Measurements from ENCODE around the gene RIPK1. TPM values are rescaled to one million over a fixed set of nuclear protein-coding genes. Genes with fewer than 3 reads are reported as not detected.

The RIPK1 gene
- total RNA-seq, 1 donor from 2014 or later, result 4.9 TPM

DNA sequence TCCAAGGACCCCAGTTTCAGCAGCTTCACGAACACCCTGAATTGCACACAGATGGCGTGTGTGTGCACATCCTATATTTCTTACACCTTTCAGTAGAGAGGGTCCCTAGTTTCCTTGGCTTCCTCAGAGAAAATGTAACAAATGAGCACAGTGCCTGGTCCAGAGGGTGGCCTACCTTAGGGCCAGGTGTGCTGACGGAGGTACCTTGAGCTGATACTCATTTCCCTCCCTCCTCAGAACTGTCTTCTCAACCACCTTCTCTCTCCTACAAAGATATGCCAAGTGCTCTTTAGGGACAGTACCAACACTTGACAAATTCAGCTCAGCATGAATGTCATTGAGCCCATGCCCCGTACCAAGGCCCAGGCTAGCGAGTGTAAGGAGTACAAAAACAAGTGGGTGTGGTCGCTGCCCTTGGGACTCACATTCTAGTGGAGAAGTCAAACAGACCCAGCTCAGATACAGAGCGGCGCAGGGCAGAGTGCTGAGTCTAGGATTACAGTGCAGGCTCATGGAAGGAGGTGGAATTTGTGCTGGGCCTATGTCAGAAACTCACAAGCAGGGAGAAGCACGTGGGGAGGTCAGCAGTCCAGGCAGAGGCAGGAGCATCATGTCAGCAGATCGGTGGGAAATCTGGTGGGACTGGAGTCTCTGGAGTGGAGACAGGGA lies 40.6 kb downstream of the RIPK1 start:
- H3K9me3 ChIP-seq (ENCODE audit: low read depth), result no peaks in the 10 kb centered on the region
- DNase-seq (ENCODE audit: low spot score), result no peak
- H3K27ac ChIP-seq, result no peak overlapping the region
- H3K9ac ChIP-seq, result no peak overlapping the region
- no peak overlapping the region for H3K4me3 ChIP-seq
- no peaks in the 10 kb centered on the region for H4K20me1 ChIP-seq (ENCODE audit: low read depth)
- H3K79me2 ChIP-seq (ENCODE audit: low read depth), result no peaks in the 10 kb centered on the region
- TF ChIP-seq EZH2phosphoT487 (IDR thresholded peaks at IDR 0.05) (no peak), EZH2 (IDR thresholded peaks at IDR 0.05) (no peak)
- TF ChIP-seq, protein P1, sequence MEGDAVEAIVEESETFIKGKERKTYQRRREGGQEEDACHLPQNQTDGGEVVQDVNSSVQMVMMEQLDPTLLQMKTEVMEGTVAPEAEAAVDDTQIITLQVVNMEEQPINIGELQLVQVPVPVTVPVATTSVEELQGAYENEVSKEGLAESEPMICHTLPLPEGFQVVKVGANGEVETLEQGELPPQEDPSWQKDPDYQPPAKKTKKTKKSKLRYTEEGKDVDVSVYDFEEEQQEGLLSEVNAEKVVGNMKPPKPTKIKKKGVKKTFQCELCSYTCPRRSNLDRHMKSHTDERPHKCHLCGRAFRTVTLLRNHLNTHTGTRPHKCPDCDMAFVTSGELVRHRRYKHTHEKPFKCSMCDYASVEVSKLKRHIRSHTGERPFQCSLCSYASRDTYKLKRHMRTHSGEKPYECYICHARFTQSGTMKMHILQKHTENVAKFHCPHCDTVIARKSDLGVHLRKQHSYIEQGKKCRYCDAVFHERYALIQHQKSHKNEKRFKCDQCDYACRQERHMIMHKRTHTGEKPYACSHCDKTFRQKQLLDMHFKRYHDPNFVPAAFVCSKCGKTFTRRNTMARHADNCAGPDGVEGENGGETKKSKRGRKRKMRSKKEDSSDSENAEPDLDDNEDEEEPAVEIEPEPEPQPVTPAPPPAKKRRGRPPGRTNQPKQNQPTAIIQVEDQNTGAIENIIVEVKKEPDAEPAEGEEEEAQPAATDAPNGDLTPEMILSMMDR (IDR thresholded peaks at IDR 0.05), result no peak
- no peaks in the 10 kb centered on the region for H3K4me1 ChIP-seq
- H3K9me3 Mint-ChIP-seq, result no peaks in the 10 kb centered on the region
- H3K4me3 Mint-ChIP-seq, result no peak overlapping the region
- peaks cover 26% of the 10 kb centered on the region for H3K36me3 Mint-ChIP-seq
- H3K27me3 ChIP-seq, result no peaks in the 10 kb centered on the region
- H3K36me3 ChIP-seq, result no peaks in the 10 kb centered on the region
- H2AFZ ChIP-seq (replicated peaks), result no peak overlapping the region
- no peak overlapping the region for H3K4me2 ChIP-seq
- H3K4me1 Mint-ChIP-seq, result no peaks in the 10 kb centered on the region
- H3F3A ChIP-seq (ENCODE audit: low read depth), result no peaks in the 10 kb centered on the region
- no peaks in the 10 kb centered on the region for H3K27me3 Mint-ChIP-seq (ENCODE audit: insufficient read depth, low read depth)
- no peak overlapping the region for H3K27ac Mint-ChIP-seq

DNA sequence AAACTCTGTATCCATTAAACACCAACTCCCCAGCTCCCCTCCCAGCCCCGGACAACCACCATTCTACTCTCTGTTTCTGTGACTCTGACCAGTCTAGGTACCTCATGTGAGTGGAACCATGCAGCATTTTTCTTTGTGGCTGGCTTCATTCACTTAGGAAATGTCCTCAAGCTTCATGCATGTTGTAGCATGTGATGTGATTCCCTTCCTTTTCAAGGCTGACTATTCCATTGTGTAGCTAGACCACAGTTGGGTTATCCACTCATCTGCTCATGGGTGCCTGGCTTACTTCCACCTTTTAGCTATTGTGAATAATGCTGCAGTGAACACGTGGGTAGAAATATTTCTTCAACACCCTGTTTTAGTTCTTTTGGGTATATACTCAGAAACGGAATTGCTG lies 41.5 kb downstream of the RIPK1 start:
- Mint-ChIP-seq H3K27me3 (ENCODE audit: insufficient read depth, low read depth) (peaks cover under 1% of the 10 kb centered on the region), H3K27ac (no peak overlapping the region), H3K9me3 (no peaks in the 10 kb centered on the region), H3K4me1 (no peaks in the 10 kb centered on the region), H3K36me3 (peaks cover 19% of the 10 kb centered on the region), H3K4me3 (no peak overlapping the region)
- Histone ChIP-seq H3K4me2 (no peak overlapping the region), H3K9me3 (ENCODE audit: low read depth) (no peaks in the 10 kb centered on the region), H3K9ac (no peak overlapping the region), H4K20me1 (ENCODE audit: low read depth) (no peaks in the 10 kb centered on the region), H3K79me2 (ENCODE audit: low read depth) (no peaks in the 10 kb centered on the region), H3K27me3 (no peaks in the 10 kb centered on the region), H2AFZ (replicated peaks) (no peak overlapping the region), H3K27ac (no peak overlapping the region), H3F3A (ENCODE audit: low read depth) (no peaks in the 10 kb centered on the region), H3K36me3 (no peaks in the 10 kb centered on the region), H3K4me3 (no peak overlapping the region), H3K4me1 (no peaks in the 10 kb centered on the region)
- no peak for DNase-seq (ENCODE audit: low spot score)
- TF ChIP-seq EZH2phosphoT487 (IDR thresholded peaks at IDR 0.05) (no peak), EZH2 (IDR thresholded peaks at IDR 0.05) (no peak)
- TF ChIP-seq, protein P1 (IDR thresholded peaks at IDR 0.05), result no peak

DNA sequence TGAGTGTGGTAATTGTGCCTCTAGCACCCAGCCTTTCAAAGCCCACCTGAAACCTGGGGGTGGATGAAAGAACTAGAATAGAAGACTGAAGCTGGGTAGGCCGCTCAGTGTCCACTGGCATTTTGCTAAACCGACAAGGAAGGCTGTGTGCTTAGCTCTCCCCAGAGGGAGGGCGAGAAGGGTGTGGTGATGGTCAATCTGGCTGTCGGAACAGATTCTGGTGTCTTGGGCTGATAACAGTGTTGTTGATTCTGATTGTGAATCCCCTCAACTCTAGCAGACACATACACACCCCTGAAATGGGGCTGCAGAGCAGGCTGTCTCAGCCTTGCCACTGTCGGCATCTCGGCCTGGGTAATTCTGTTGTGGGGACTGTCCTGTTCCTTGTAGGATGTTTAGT lies 46.1 kb downstream of the RIPK1 start:
- no peaks in the 10 kb centered on the region for H4K20me1 ChIP-seq (ENCODE audit: low read depth)
- no peak for TF ChIP-seq EZH2 (IDR thresholded peaks at IDR 0.05)
- no peak for TF ChIP-seq EZH2phosphoT487 (IDR thresholded peaks at IDR 0.05)
- TF ChIP-seq, protein P1 (IDR thresholded peaks at IDR 0.05), result no peak

More for the DNA sequence above, 46.1 kb downstream of the RIPK1 start:
- Histone ChIP-seq H3K36me3 (no peaks in the 10 kb centered on the region), H3K4me2 (no peak overlapping the region), H3K4me3 (no peak overlapping the region), H3K4me1 (no peaks in the 10 kb centered on the region), H3F3A (ENCODE audit: low read depth) (peaks cover 7% of the 10 kb centered on the region), H3K27ac (no peak overlapping the region), H3K9ac (no peak overlapping the region), H3K79me2 (ENCODE audit: low read depth) (peaks cover 7% of the 10 kb centered on the region), H3K9me3 (ENCODE audit: low read depth) (no peaks in the 10 kb centered on the region), H2AFZ (replicated peaks) (no peak overlapping the region), H3K27me3 (no peaks in the 10 kb centered on the region)
- Mint-ChIP-seq H3K27ac (no peak overlapping the region), H3K36me3 (peaks cover 10% of the 10 kb centered on the region), H3K4me1 (peaks cover 16% of the 10 kb centered on the region), H3K4me3 (no peak overlapping the region), H3K9me3 (no peaks in the 10 kb centered on the region), H3K27me3 (ENCODE audit: insufficient read depth, low read depth) (peaks cover 2% of the 10 kb centered on the region)
- DNase-seq (ENCODE audit: low spot score), result no peak
